Measurements from ENCODE around the gene HMCES. TPM values are rescaled to one million over a fixed set of nuclear protein-coding genes. Genes with fewer than 3 reads are reported as not detected.

Gene HMCES
- total RNA-seq, 2 donors from 2014 or later: 10.1 to 14.5 TPM

- intact Hi-C loops (cut with DNase I): no loop called here
- Histone ChIP-seq H3K4me1 (no peaks in the 10 kb centered on the region), H3K9me3 (no peaks in the 10 kb centered on the region), H3K27me3 (no peaks in the 10 kb centered on the region), H3K27ac (peak overlapping the region in 1 of 4 donors; percentile 56), H3K36me3 (replicated peaks in 1 of 2; ENCODE audit: insufficient read depth in 1 of 2, low read depth in 2 of 2) (no peaks in the 10 kb centered on the region), H3K4me3 (no peak overlapping the region)
- 77 to 88% methylated on average over 8 of the region's 8 CpGs for WGBS, 2 donors
- TF ChIP-seq CTCF (IDR thresholded peaks at IDR 0.05): no peak
- no peak for TF ChIP-seq POLR2A (IDR thresholded peaks at IDR 0.05)
- DNase-seq (peak in 1 of 4 donors; percentile 48), ATAC-seq (no peak)
Observed at GRCh38 chr3:129238945-129239705, 39.5 kb upstream of the HMCES start.

GRCh38 chr3:129239991-129240390, 38.7 kb upstream of the HMCES start:
- no peak overlapping the region for H3K4me3 ChIP-seq
- TF ChIP-seq POLR2A (IDR thresholded peaks at IDR 0.05) (no peak), CTCF (IDR thresholded peaks at IDR 0.05) (no peak)
- 43 to 59% methylated on average over 6 of the region's 6 CpGs for WGBS, 2 donors
- no peaks in the 10 kb centered on the region for H3K9me3 ChIP-seq
- H3K4me1 ChIP-seq: no peaks in the 10 kb centered on the region
- no peaks in the 10 kb centered on the region for H3K36me3 ChIP-seq (replicated peaks in 1 of 2; ENCODE audit: insufficient read depth in 1 of 2, low read depth in 2 of 2)
- ATAC-seq (no peak), DNase-seq (no peak)
- H3K27ac ChIP-seq: no peak overlapping the region
- intact Hi-C loops (cut with DNase I): no loop called here
- no peaks in the 10 kb centered on the region for H3K27me3 ChIP-seq

GRCh38 chr3:129240436-129240835, 38.2 kb upstream of the HMCES start:
- no peaks in the 10 kb centered on the region for H3K36me3 ChIP-seq (replicated peaks in 1 of 2; ENCODE audit: insufficient read depth in 1 of 2, low read depth in 2 of 2)
- H3K27ac ChIP-seq: no peak overlapping the region
- DNase-seq (no peak), ATAC-seq (no peak)
- no peak for TF ChIP-seq POLR2A (IDR thresholded peaks at IDR 0.05)
- no peak for TF ChIP-seq CTCF (IDR thresholded peaks at IDR 0.05)
- intact Hi-C loops (cut with DNase I): no loop called here
- H3K9me3 ChIP-seq: no peaks in the 10 kb centered on the region
- H3K4me3 ChIP-seq: no peak overlapping the region
- no peaks in the 10 kb centered on the region for H3K27me3 ChIP-seq
- peaks cover 3% of the 10 kb centered on the region for H3K4me1 ChIP-seq
- WGBS, 2 donors: 54 to 70% methylated on average over 3 of the region's 3 CpGs

- intact Hi-C loops (cut with DNase I): loop anchor here (5.0 kb wide), 1 partner anchor 278 kb away; no protein-coding TSS in a partner anchor
- Histone ChIP-seq H3K27me3 (no peaks in the 10 kb centered on the region), H3K4me3 (no peak overlapping the region), H3K27ac (peak overlapping the region in 2 of 4 donors; percentile 26 to 51), H3K9me3 (no peaks in the 10 kb centered on the region), H3K4me1 (peaks cover 22% of the 10 kb centered on the region), H3K36me3 (replicated peaks in 1 of 2; ENCODE audit: insufficient read depth in 1 of 2, low read depth in 2 of 2) (no peaks in the 10 kb centered on the region)
- no peak for ATAC-seq
- DNase-seq: no peak
- TF ChIP-seq CTCF (IDR thresholded peaks at IDR 0.05) (no peak), POLR2A (IDR thresholded peaks at IDR 0.05) (no peak)
- WGBS, 2 donors: 53 to 70% methylated on average over 5 of the region's 5 CpGs
Observed at GRCh38 chr3:129245141-129245540, 33.5 kb upstream of the HMCES start.
